GM12892 (cell line): ENCODE measurements around the gene PIK3C2G.

Source experiments
- POLR2A ChIP-seq: IDR thresholded peaks from 2 replicates; pipeline ENCODE4 v1.6.1; 2011; ENCODE audit warnings: low read depth, low read length, control low read depth
- POLR2AphosphoS5 ChIP-seq: IDR thresholded peaks from 2 replicates; pipeline ENCODE4 v1.6.1; 2011; ENCODE audit warnings: low read depth, low read length, control low read depth
- TAF1 ChIP-seq: IDR thresholded peaks from 2 replicates; pipeline ENCODE4 v1.6.1; 2011; ENCODE audit warnings: low read depth, mild to moderate bottlenecking, control low read depth, low read length, borderline replicate concordance

GRCh38 chr12:18431771-18432170, 170.5 kb downstream of the PIK3C2G start:
- TF ChIP-seq POLR2A (no peak), POLR2AphosphoS5 (no peak), TAF1 (no peak)
